ENCODE measurements around the gene AXL.
"Not testable (repeated sequence)": the region's sequence is repeated elsewhere in the genome, so short reads cannot be mapped to it uniquely, and the experiment has no call there.

Gene AXL

GRCh38 chr19:41206926-41207750, 11.9 kb upstream of the AXL start:
- DNase-seq (ENCODE audit: low read depth in 2 of 2), result no peak

DNA sequence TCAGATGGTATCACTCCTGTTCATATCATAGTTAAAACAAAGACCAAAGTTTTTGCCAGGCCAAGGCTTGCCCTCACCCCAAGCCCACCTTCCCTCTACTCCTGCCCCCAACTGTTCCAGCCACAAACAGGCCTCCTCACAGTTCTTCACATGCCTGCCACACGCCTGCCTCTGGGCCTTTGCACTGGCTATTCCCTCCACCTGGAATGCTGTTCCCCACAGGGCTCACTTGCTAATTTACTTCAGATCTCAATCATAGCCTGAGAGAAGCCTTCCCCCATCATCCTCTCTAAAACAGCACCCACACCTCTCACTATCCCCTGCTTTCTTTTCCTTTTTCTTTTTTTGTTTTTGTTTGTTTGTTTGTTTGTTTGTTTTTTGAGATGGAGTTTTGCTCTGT, 4.9 kb upstream of the AXL start:
- no peak for DNase-seq (ENCODE audit: low read depth in 2 of 2)

- no peak for DNase-seq (ENCODE audit: low read depth in 2 of 2)
Observed at GRCh38 chr19:41217741-41218140, 1.3 kb upstream of the AXL start.

GRCh38 chr19:41218249-41218614, 791 bp upstream of the AXL start:
- no peak for DNase-seq (ENCODE audit: low read depth in 2 of 2)

- DNase-seq (ENCODE audit: low read depth in 2 of 2), result no peak
Observed at GRCh38 chr19:41219924-41220567, 1.0 kb downstream of the AXL start.

- DNase-seq (ENCODE audit: low read depth in 2 of 2), result no peak
Observed at GRCh38 chr19:41220811-41221210, 1.8 kb downstream of the AXL start.

GRCh38 chr19:41221514-41222205, 2.6 kb downstream of the AXL start:
- DNase-seq (ENCODE audit: low read depth in 2 of 2), result no peak

- no peak for DNase-seq (ENCODE audit: low read depth in 2 of 2)
Observed at GRCh38 chr19:41222240-41222639, 3.2 kb downstream of the AXL start.

GRCh38 chr19:41223431-41224234, 4.6 kb downstream of the AXL start:
- DNase-seq (ENCODE audit: low read depth in 2 of 2), result no peak

DNA sequence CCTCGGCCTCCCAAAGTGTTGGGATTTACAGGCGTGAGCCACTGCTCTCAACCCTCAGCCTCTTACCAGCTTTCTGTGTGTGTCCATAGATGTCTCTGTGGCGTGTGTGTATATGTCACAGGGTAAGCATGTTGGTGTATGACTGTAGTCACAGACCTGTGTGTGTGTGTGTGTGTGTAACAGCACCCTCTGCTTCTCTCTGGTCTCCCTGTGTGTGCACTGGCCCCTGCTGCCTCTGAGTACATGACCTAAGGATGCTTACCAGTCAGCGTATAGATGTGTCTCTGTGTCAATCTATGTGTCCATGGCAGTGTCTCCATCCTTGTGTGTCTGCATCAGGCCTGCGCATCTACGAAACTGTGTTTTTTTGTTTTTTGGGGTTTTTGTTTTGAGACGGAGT, 5.6 kb downstream of the AXL start:
- no peak for DNase-seq (ENCODE audit: low read depth in 2 of 2)

DNA sequence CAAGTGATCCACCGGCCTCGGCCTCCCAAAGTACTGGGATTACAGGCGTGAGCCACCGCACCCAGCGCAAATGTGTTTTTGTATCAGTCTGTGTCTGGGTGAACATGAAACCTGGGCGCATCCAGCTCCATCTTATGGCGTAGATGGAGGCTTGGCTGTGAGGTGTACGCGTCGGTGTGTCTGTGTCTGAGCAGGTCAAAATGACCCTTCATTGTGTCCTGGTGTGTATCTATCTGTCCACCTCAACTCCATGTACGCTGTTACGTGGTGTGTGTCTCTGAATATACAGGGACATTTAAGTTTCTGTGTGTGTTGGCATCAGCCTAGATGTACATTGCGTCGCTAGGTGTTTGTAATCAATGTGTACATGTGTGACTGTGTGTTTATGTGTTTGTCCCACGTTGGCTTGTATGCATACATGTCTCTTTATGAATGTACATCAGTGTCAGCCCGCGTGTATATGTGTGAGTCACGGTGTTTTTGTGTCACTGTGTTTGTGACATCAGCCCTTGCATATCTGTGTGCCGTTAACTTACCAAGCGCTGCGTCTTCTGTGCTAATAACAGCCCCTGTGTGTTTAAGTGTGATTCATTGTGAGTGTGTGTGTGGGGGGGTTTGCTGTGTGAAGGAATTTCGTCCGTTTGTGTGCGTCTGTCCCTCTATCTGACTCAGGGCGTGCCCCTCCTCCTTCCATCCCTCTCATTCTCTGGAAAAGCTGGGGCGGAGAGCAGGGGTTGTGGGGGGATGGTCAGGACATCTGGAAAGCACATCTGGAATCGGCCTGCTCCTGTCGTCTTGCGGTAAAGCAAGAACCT, 6.4 kb downstream of the AXL start:
- peak; percentile 23 to 32 for DNase-seq (ENCODE audit: low read depth in 2 of 2)

- DNase-seq (ENCODE audit: low read depth in 2 of 2), result peak; percentile 14 to 25
Observed at GRCh38 chr19:41226053-41226873, 7.2 kb downstream of the AXL start.

GRCh38 chr19:41226874-41227390, 7.9 kb downstream of the AXL start:
- no peak for DNase-seq (ENCODE audit: low read depth in 2 of 2)

DNA sequence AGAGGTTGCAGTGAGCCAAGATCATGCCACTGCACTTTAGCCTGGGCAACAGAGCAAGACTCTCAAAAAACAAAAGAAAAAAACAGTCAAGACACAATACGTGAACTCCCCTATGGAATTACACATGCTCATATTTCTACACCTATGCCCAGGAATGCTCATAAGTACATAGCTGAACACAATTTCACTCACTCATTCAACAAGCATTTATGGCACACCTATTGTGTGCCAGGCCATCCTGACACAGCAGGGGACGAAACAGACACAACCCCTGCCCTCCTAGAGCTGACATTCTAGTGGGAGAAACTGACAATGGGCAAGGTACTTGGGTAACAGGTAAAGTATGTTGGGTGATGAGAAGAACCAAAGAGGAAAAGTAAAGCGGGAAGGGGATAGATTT, 9.5 kb downstream of the AXL start:
- DNase-seq (ENCODE audit: low read depth in 2 of 2), result no peak

GRCh38 chr19:41229338-41229737, 10.3 kb downstream of the AXL start:
- DNase-seq (ENCODE audit: low read depth in 2 of 2), result not testable (repeated sequence)

DNA sequence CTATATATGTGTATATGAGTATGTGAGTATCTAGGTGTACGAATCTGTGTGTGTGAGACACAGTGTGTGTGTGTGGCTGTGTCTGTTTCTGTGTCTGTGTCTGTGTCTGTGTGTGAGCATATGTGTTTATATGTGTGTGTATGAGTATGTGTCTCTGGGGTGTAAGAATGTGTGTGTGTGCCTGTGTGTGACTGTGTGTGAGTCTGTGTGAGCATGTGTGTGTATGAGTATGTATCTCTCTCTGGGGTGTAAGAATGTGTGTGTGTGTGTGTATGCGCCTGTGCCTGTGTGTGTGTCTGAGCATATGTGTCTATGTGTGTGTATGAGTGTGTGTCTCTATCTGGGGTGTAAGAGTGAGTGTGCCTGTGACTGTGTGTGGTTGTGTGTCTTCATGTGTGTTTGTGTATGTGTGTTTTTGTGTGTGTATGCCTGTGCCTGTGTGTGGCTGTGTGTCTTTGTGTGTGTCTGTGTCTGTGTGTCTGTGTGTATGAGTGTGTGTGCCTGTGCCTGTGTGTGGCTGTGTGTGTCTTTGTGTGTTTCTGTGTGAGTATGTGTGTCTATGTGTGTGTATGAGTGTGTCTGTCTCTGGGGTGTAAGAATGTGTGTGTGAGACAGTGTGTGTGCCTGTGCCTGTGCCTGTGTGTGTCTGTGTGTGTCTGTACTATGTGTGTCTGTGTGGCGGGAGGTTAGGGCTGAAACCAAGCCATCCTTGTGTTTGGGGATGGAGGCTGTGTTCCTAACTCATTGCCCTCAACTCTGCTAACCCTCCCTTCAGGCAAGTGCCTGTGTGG, 11.2 kb downstream of the AXL start:
- DNase-seq (ENCODE audit: low read depth in 2 of 2), result no peak

- DNase-seq (ENCODE audit: low read depth in 2 of 2), result no peak
Observed at GRCh38 chr19:41232686-41233085, 13.7 kb downstream of the AXL start.

DNA sequence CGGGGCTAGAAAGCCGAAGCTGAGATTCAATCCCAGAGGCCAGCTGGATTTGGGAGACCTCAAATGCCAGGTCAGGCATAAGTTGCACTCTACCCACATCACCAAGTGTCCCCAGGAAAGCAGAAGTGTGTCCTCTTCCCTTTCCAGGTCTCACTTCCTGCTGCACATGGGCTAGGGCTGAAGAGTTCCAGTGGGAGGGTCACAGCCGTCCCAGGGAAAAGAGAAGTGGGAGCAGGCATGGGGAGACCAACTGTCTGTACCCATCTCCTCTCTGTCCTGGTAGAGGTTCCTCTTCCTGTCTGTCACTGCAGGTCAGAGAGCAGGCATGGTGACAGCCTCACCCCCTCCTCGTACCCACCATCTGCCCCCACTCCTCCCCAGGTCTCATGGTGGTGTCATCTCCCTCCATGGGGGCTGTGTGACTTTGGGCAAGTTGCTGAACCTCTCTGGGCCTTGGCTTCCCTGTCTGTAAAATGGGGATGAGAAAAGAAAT, 14.8 kb downstream of the AXL start:
- DNase-seq (ENCODE audit: low read depth in 2 of 2), result no peak

Measured in activated CD4-positive, alpha-beta T cell treated with anti-CD3 and anti-CD28 coated beads for 24 hours (primary cell).